ENCODE results near the gene ZFAND3. TPM values are rescaled to one million over a fixed set of nuclear protein-coding genes. Genes with fewer than 3 reads are reported as not detected.

Gene ZFAND3
- total RNA-seq, 1 experiment from 2014 or later: 34.7 TPM

GRCh38 chr6:38051819-38052434 is 232.4 kb downstream of the ZFAND3 start:
- in situ Hi-C loops (cut with HindIII; ENCODE audit: low sequenced_read_pairs): no loop called here
- no peak for DNase-seq (ENCODE audit: low spot score)

- in situ Hi-C loops (cut with HindIII; ENCODE audit: low sequenced_read_pairs): no loop called here
- DNase-seq (ENCODE audit: low spot score): no peak
These were observed 235.1 kb downstream of the ZFAND3 start for GRCh38 chr6:38054527-38055202.

GRCh38 chr6:38055203-38055589 is 235.7 kb downstream of the ZFAND3 start:
- in situ Hi-C loops (cut with HindIII; ENCODE audit: low sequenced_read_pairs): no loop called here
- no peak for DNase-seq (ENCODE audit: low spot score)

- in situ Hi-C loops (cut with HindIII; ENCODE audit: low sequenced_read_pairs): no loop called here
- no peak for DNase-seq (ENCODE audit: low spot score)
These were observed 236.8 kb downstream of the ZFAND3 start for GRCh38 chr6:38056361-38056760.

GRCh38 chr6:38057994-38058393 is 238.5 kb downstream of the ZFAND3 start:
- DNase-seq (ENCODE audit: low spot score): no peak
- in situ Hi-C loops (cut with HindIII; ENCODE audit: low sequenced_read_pairs): no loop called here

GRCh38 chr6:38062066-38062465 is 242.5 kb downstream of the ZFAND3 start:
- in situ Hi-C loops (cut with HindIII; ENCODE audit: low sequenced_read_pairs): no loop called here
- no peak for DNase-seq (ENCODE audit: low spot score)

- DNase-seq (ENCODE audit: low spot score): no peak
These were observed 244.4 kb downstream of the ZFAND3 start for GRCh38 chr6:38063973-38064372.

GRCh38 chr6:38064431-38064830 is 244.9 kb downstream of the ZFAND3 start:
- in situ Hi-C loops (cut with HindIII; ENCODE audit: low sequenced_read_pairs): no loop called here
- DNase-seq (ENCODE audit: low spot score): no peak

More at GRCh38 chr6:38063973-38064372, 244.4 kb downstream of the ZFAND3 start:
- in situ Hi-C loops (cut with HindIII; ENCODE audit: low sequenced_read_pairs): no loop called here

GRCh38 chr6:38065734-38066305 is 246.3 kb downstream of the ZFAND3 start:
- peak; percentile 41 for DNase-seq (ENCODE audit: low spot score)
- in situ Hi-C loops (cut with HindIII; ENCODE audit: low sequenced_read_pairs): no loop called here

- in situ Hi-C loops (cut with HindIII; ENCODE audit: low sequenced_read_pairs): no loop called here
- DNase-seq (ENCODE audit: low spot score): no peak
These were observed 247.9 kb downstream of the ZFAND3 start for GRCh38 chr6:38067263-38067980.

- in situ Hi-C loops (cut with HindIII; ENCODE audit: low sequenced_read_pairs): no loop called here
- DNase-seq (ENCODE audit: low spot score): no peak
These were observed 249.5 kb downstream of the ZFAND3 start for GRCh38 chr6:38068854-38069590.

GRCh38 chr6:38077488-38078030 is 258.0 kb downstream of the ZFAND3 start:
- in situ Hi-C loops (cut with HindIII; ENCODE audit: low sequenced_read_pairs): no loop called here
- DNase-seq (ENCODE audit: low spot score): no peak

GRCh38 chr6:38078671-38079070 is 259.1 kb downstream of the ZFAND3 start:
- in situ Hi-C loops (cut with HindIII; ENCODE audit: low sequenced_read_pairs): no loop called here

GRCh38 chr6:38079107-38079506 is 259.6 kb downstream of the ZFAND3 start:
- no peak for DNase-seq (ENCODE audit: low spot score)
- in situ Hi-C loops (cut with HindIII; ENCODE audit: low sequenced_read_pairs): no loop called here

More at GRCh38 chr6:38078671-38079070, 259.1 kb downstream of the ZFAND3 start:
- DNase-seq (ENCODE audit: low spot score): no peak

GRCh38 chr6:38079537-38079936 is 260.0 kb downstream of the ZFAND3 start:
- no peak for DNase-seq (ENCODE audit: low spot score)
- in situ Hi-C loops (cut with HindIII; ENCODE audit: low sequenced_read_pairs): no loop called here

GRCh38 chr6:38080360-38080759 is 260.8 kb downstream of the ZFAND3 start:
- DNase-seq (ENCODE audit: low spot score): no peak
- in situ Hi-C loops (cut with HindIII; ENCODE audit: low sequenced_read_pairs): no loop called here

GRCh38 chr6:38080889-38081288 is 261.4 kb downstream of the ZFAND3 start:
- in situ Hi-C loops (cut with HindIII; ENCODE audit: low sequenced_read_pairs): no loop called here
- no peak for DNase-seq (ENCODE audit: low spot score)

GRCh38 chr6:38085031-38085430 is 265.5 kb downstream of the ZFAND3 start:
- DNase-seq (ENCODE audit: low spot score): no peak
- in situ Hi-C loops (cut with HindIII; ENCODE audit: low sequenced_read_pairs): no loop called here

GRCh38 chr6:38086346-38086745 is 266.8 kb downstream of the ZFAND3 start:
- DNase-seq (ENCODE audit: low spot score): no peak
- in situ Hi-C loops (cut with HindIII; ENCODE audit: low sequenced_read_pairs): no loop called here

Measured in G401 (cell line).